Activated T-helper 9 cell treated with anti-CD3 and anti-CD28 coated beads, Interleukin-2, amount 50 U/mL, for 16 hours (primary cell): Measurements from ENCODE around the gene DSCAM.
"Not testable (repeated sequence)": the region's sequence is repeated elsewhere in the genome, so short reads cannot be mapped to it uniquely, and the experiment has no call there.

Experiments used
- DNase-seq: peaks from one replicate; pipeline ENCODE4 v3.0.0-alpha.2; 2020; ENCODE audit warnings: low read depth

DSCAM gene

GRCh38 chr21:40846587-40847411 is at the start of gene DSCAM:
Gene DSCAM, minus strand, starts transcription at chr21:40847158. Its CDS starts 497 bp downstream, at chr21:40846661.
- DNase-seq, result no peak

DNA sequence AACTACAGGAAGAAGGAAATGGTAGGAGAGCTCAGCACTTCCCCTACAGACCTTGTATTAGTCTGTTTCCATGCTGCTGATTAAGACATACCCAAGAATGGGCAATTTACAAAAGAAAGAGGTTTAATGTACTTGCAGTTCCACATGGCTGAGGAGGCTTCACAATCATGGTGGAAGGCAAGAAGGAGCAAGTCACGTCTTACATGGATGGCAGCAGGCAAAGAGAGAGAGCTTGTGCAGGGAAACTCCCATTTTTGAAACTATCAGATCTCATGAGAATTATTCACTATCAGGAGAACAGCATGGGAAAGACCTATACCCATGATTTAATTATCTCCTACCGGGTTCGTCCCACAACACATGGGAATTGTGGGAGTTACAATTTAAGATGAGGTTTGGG is 48.7 kb upstream of the DSCAM start:
- DNase-seq, result not testable (repeated sequence)

DNA sequence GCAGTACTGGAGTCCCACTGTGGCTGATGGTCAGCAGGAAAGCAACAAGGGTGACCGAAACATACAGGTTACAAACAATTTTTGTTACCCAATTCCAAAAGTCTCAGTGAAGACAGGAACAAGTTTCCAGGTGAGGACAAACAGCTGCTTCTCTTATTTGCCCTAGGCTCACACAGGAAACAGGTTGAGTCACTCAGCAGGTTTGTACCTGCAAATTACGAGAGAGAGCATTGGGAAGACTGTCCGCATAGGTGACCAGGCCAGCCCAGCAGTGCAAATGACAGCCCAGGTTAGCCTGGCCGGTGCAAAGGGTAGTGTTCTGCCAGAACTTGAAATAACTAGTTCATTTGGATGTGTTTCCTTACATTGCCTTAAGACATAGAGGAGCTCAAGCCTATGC is 40.0 kb upstream of the DSCAM start:
- no peak for DNase-seq

DNA sequence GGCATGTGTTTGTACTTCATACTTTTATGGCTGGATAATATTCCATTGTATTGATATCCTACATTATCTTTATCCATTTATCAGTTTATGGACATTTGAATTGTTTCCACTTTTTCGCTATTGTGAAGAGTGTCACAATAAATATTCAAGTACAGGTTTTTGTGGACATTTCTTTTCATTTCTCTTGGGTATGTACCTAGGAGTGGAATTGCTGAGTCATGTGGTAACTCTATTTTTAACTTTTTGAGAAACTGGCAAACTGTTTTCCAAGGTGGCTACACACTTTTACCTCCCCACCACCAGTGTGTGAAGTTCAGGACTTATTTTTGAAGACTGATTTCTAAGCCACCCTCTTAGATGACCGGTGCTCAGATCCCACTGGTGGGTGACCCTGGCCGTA is 39.0 kb upstream of the DSCAM start:
- no peak for DNase-seq

- DNase-seq, result no peak
Measured at GRCh38 chr21:40882192-40882915, 35.4 kb upstream of the DSCAM start.

GRCh38 chr21:40881767-40882166 is 34.8 kb upstream of the DSCAM start:
- no peak for DNase-seq

DNA sequence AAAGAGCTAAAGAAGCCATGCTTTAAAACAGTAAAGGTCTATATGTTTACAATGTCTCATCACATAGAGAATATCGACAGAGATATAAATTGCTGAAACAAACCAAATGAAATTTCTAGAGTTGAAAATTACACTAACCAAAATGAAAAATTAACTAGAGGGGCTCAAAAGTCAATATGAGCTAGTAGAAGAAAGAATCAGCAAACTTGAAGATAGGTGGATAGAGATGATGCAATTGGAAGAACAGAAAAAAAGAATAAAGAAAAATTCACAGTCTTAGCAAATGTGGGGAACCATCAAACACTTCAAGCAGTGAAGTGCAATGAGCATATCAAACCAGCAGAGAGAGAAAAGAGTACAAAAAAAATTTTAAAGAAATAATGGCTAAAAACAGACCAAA is 24.1 kb upstream of the DSCAM start:
- no peak for DNase-seq

DNA sequence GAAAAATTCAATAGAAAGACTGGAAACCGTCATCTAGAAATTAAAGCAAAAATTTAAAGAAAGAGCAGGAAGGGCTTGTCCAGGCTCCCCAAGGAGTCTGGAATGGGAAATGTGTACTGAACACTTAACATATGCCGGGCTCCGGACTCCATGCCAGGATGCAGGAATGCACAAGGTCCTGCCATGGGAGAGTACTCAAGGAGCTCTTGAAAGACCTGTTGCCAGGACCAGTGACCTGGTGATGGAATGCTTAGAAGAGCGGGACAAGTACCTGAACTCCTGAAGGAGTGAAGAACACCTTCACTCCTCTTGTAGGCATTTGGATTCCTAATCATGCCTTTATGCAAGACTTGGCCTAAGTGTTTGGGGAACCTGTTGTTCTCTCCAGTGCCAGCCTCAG is 16.9 kb upstream of the DSCAM start:
- no peak for DNase-seq

- no peak for DNase-seq
Measured at GRCh38 chr21:40858517-40858916, 11.6 kb upstream of the DSCAM start.

DNA sequence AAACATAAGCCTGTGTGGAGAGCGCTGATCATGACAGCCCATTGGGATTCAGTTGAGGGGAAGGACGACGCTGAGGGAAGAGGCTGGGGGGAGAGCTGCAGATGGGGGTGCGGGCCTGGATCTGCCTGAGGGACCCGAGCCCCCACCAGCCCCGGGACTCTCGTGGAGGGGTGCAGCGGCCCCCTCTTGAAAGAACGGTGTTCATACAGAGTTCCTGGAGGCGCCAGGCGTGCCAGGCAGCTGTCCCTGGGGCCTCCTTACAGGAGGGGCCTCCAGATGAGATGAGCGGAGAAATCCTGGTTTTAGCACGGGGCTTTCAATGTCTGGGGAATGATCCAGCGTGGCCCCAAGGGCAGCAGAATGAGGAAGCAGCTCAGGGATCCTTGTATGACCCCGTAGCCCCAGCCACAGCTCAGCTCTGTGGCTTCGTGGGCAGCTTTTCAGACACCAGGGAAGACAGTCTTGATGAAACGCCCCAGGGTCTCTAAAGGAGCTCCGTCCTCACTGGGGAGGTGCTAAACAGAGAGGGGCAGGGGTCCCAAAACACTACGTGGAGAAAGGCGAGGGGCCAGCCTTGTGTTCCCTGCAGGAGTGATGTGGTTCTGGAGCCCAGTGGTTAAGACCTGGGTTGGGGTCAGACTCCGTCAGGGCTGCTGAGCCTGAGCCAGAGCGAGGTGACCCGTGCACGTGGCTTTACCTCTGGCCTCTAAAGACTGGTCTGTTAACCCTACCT is 7.2 kb upstream of the DSCAM start:
- no peak for DNase-seq

DNA sequence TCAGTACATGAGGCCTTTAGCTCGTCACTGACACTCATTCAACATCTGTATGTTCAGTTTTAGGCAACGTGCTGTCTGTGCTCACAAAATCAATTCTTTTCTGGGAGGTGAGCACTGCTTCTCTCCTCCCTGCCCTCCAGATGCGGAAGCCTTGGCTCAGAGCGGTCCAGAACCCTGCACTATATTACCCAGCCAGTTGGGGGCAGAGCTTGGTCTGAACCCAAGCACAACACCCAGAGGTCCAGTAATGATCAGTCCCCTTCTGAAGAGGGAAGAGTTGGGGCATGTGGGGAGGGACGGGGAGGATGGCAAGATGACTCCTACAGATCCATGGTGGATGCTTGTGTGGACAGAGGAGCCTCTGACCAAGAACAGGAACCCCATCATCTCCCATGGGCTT is 5.6 kb upstream of the DSCAM start:
- no peak for DNase-seq

- no peak for DNase-seq
Measured at GRCh38 chr21:40851749-40852148, 4.8 kb upstream of the DSCAM start.

GRCh38 chr21:40850071-40850470 is 3.1 kb upstream of the DSCAM start:
- no peak for DNase-seq

DNA sequence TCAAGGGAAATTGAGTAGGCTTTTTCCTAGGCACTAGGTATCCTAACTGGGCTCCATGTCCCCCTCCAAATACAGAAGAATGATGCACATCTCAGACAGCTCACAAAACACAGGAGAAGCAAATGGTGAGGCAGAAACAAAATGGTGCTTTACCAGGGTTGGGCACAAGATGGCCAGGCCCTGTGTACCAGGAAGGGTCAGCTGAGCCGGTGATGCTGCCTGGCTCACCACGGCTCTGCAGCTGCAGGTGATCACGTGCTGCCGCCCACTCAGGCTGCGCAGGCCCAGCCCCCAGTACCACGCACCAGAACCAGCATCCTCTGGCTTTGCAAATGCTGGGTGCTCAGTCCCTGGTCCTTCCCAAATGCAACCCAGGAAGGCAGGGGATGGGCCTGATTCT is 993 bp upstream of the DSCAM start:
- no peak for DNase-seq

- no peak for DNase-seq
Measured at GRCh38 chr21:40846103-40846502, 855 bp downstream of the DSCAM start.

GRCh38 chr21:40845441-40845995 is 1.4 kb downstream of the DSCAM start:
- DNase-seq, result no peak

GRCh38 chr21:40844935-40845334 is 2.0 kb downstream of the DSCAM start:
- no peak for DNase-seq

DNA sequence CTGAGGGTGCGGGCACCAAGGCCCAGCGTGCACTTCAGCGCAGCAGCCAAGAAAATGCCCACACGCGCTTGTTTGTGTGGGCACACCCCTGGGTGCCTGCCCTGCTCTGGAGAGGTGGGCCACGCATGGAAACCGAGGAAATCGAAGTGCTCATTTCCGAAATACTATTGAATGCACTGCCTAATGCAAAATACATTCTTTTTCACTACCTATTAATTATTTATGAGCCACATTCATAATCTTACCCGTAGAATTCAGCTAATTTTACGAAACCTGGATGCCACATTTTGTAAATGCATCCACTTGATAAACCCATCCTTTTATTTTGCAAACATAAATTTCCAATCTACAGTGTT is 4.8 kb downstream of the DSCAM start:
- no peak for DNase-seq

DNA sequence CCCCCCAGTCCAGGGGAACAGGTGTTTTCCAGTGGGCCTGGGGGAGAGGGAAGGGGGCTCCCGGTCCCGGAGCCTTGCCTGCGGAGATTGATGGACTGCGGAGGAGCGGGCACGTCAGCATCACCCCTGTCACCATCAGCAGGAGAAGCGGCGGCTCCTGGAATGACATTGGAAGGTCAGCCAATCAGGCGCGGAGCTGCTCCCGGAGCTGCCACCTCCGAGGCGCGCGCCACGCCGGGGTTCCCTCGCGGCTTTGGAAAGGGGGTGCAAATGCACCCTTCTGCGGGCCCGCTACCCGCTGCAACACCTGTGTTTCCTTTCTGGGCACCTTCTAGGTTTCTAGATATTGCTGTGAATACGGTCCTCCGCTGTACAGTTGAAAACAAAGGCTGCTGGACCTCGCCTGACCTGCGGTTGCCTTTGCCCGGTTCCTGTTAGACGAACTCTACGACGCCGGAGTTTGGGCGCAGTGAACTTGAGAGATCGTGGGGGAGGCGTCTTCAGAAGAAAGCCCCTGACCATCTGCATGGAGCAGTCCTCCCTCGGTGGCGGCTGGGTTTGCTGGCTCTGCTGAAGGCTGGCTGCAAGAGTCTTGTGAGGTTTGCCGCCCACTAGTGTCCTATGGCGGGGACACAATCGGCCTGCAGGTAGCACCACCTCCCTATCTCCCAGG is 5.3 kb downstream of the DSCAM start:
- no peak for DNase-seq

GRCh38 chr21:40840401-40841125 is 6.4 kb downstream of the DSCAM start:
- no peak for DNase-seq

GRCh38 chr21:40839521-40839920 is 7.4 kb downstream of the DSCAM start:
- DNase-seq, result no peak
